Stimulated activated CD8-positive, alpha-beta memory T cell treated with anti-CD3 and anti-CD28 coated beads, Interleukin-7, amount 100 ng/mL, for 24 hours (primary cell): ENCODE results near the gene FOXK1.
"Not testable (repeated sequence)": the region's sequence is repeated elsewhere in the genome, so short reads cannot be mapped to it uniquely, and the experiment has no call there.

ENCODE experiments used
- DNase-seq: peaks from one replicate; pipeline ENCODE4 v3.0.0-alpha.2; 2020; ENCODE audit warnings: low read depth

Gene FOXK1

DNA sequence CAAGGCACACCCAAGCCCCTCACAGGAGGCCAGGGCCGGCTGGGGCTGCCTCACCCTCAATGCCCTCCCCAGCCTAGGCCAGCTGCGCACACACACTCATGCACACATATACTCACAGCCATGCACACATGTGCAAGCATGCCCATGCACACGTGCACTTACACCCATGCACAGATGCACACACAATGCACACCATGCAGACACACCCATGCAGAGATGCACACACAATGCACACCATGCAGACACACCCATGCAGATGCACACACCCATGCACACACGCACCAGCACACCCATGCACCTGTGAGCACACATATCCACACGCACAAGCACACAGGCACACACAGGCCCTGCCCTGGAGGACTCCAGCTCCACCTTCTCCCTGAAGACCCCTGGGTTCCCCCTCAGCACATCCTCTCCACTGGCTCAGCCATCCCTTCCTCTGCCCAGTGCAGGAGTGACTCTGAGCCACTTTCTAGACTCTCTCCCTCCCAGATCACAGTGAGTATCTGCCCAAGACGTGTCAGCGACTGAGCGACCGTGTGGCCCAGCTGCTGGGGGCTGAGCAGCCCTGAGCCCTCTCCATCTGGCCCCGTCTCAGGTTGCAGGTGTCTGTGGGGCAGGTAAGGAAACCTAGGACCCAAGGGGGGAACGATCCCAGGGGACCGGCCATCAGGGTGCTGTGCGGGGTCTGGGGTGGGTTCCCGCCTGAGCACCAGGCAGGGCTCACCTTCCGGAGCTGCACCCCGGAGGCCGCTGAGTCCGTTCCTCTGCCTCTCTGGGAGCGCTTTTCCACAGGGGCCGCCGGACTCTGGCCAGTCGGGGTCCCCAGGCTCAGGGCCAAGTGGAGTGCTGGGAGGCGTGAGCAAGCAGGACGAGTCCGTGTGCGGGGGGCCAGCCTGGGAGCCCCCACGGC is 119.1 kb downstream of the FOXK1 start:
- DNase-seq: no peak

DNA sequence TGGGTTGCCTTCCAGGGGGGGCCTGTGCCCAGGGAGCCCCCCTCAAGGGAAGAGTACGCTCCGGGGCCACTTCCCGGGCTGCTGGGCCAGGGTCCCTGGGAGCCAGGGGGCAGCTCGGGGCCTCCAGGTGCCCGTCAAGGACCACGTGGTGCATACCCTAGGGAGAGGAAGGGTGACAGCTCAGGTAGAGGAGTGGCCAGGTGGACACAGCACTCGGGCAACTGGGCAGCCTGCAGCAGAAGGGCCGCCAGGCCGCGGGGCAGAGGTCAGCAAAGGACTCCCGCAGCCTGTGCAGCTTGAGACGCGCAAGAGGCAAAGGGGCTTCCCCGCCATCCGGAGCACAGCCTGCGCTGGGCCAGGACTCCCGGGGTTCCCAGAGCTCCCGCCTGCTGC is 119.7 kb downstream of the FOXK1 start:
- DNase-seq: no peak

DNA sequence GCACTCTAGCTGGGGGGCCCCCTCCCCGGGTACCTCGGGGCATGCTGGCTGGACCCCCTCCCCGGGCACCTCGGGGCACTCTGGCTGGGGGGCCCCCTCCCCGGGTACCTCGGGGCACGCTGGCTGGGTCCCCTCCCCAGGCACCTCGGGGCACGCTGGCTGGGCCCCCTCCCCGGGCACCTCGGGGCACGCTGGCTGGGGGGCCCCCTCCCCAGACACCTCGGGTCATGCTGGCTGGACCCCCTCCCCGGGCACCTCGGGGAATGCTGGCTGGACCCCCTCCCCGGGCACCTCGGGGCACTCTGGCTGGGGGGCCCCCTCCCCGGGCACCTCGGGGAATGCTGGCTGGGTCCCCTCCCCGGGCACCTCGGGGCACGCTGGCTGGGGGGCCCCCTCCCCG is 120.5 kb downstream of the FOXK1 start:
- DNase-seq: not testable (repeated sequence)

- DNase-seq: no peak
Measured at GRCh38 chr7:4803397-4804241, 121.5 kb downstream of the FOXK1 start.

- DNase-seq: no peak
Measured at GRCh38 chr7:4805110-4805983, 123.3 kb downstream of the FOXK1 start.

- no peak for DNase-seq
Measured at GRCh38 chr7:4805984-4806300, 123.8 kb downstream of the FOXK1 start.

DNA sequence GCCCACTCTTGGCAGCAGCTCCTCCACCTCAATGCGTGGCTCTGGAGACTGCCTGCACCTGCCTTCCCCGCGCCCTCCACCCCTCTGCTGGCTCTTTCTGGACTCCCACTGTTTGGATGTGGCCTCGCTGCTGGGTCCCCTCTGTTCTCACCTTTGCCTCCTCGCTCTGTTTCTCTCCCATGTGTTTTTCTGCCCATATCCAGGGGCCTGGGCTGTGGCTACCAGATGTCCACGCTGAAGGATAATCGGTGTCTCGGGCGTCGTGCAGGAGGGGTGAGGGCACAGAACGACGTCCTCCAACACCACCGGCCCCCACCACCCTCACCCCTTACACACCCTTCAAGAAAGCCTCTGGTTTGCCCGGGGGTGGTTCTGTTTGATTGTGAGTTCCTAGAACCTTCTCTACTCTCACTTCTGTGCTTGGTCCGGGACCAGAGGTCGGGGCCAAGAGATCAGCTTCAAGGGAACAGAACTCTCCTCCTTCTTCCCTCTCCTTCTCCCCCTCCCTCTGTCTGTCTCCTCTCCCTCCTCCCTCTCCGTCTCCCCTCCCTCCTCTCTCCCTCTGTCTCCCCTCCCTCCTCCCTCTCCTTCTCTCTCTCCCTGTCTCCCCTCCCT is 125.0 kb downstream of the FOXK1 start:
- no peak for DNase-seq

DNA sequence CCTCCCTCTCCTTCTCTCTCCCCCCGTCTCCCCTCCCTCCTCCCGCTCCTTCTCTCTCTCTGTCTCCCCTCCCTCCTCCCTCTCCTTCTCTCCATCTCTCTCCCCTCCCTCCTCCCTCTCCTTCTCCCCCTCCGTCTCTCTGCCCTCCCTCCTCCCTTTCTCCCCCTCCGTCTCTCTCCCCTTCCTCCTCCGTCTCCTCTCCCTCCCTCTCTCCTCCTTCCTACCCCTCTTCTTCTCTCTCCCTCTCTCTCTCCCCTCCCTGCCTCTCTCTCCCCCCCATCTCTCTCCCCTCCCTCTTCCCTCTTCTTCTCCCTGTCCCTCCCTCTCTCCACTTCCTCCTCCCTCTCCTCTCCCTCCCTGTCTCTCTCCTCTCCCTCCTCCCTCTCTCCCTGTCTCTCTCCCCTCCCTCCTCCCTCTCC is 125.5 kb downstream of the FOXK1 start:
- DNase-seq: no peak

- DNase-seq: no peak
Measured at GRCh38 chr7:4808026-4808425, 125.9 kb downstream of the FOXK1 start.

DNA sequence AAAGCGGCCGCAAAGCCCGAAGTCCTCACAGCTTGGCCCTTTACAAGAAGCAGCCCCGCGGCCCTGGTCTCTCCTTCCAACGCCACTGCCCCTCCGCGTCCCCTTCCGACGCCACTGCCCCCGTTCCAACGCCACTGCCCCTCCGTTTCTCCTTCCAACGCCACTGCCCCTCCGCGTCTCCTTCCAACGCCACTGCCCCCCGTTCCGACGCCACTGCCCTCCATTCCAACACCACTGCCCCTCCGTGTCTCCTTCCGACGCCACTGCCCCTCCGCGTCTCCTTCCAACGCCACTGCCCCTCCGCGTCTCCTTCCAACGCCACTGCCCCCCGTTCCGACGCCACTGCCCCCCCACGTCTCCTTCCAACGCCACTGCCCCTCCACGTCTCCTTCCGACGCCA is 126.5 kb downstream of the FOXK1 start:
- no peak for DNase-seq

GRCh38 chr7:4809091-4809591 is 127.0 kb downstream of the FOXK1 start:
- no peak for DNase-seq

GRCh38 chr7:4809666-4810065 is 127.6 kb downstream of the FOXK1 start:
- DNase-seq: no peak

DNA sequence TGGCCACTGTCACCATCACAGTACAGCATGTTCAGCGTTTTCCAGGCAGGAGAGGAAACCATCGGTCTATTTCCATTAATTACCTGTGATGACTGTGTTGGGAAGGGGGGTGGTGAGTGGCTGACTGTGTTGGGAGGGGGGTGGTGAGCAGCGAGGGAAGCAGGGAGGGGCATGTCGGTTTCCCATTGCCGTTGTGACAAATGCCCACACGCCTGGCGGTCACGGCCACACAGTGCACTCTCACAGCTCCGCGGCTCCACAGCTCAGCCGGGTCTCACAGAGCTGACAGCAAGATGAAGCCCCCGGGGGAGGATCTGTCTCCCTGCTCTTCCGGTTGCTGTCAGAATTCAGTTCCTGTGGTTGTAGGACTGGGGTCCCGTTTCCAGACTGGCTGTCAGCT is 132.3 kb downstream of the FOXK1 start:
- no peak for DNase-seq

DNA sequence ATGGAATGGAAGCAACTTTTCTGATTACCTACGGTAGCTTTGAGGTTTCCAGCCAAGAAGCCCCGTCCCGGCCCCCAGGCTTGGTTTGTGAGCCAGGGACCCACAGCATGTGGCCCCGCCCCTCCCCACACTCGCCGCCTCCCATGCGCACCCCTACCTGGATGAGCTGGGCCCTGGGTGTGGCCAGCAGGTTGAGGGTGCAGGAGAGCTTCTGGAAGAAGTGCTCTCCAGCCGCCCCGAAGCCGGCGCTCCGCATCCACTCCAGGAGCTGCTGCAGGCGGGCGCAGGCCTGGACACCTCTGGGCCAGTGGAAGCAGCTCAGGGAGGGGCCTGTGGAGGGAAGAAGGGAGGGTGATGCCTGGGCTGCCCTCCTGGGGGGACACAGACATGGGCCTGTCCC is 133.0 kb downstream of the FOXK1 start:
- no peak for DNase-seq

GRCh38 chr7:4815609-4816418 is 133.7 kb downstream of the FOXK1 start:
- no peak for DNase-seq

DNA sequence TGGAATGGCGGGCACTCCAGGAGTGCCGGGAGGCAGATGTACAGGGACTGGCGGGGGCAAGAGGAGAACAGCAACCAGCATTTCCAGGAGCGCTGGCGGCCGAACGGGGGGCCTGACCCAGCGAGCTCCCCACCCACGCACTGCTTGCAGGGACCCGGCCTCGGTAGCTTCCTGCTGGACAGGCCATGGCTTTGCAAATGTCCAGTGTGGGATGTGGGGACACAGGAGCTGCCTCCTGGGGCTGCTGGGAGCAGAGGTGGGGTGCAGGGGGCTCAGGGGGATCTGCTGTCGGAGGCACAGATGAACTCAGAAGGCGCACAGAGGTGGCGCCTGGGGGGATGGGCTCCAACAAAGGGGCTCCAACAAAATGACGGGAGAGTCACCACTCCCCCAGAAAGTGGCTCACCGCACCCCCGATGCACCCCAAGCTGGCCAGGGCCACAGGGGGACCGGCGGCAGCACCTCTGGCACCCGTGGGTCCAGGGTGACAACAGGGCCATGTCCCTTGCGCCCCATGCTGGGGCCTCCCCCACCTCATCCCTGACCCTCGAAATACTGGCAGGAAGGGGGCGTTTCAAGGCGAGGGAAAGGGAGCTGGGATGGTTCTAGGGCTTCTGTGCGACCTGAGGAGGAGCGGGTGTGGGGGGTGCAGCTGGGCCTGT is 134.5 kb downstream of the FOXK1 start:
- DNase-seq: no peak

DNA sequence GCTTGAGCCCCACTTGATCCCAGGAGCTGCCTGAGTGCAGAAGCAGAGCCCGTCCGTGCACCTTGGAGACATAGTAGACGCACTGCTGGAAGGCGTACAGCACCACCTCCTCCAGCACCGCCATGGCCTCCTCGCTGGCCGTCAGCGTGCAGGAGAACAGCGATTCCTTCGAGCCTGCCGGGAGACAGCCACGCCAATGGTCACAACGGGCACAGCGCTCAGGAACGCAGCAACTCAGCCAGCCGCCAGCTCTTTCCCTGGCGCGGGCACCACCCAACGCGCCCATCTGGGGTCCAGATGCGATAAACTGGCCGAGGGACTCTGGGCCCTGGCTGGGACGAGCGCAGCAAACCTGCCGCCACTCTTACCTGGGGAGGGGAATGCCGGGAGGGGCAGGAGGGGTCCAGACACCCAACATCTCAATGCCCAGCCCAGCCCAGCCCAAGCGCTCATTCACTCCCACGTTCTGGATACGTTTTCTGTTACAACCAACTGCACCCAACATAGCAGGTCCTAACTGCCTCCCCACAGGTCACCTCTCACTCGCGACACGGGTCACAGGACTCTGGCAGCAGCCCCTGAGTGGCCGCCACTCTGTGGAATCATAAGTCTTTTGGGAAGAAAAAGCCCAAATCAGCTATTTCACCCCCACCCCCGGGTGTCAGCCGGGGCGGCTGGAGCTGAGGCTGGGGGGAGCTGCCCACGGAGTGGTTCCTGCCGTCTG is 135.2 kb downstream of the FOXK1 start:
- DNase-seq: no peak

DNA sequence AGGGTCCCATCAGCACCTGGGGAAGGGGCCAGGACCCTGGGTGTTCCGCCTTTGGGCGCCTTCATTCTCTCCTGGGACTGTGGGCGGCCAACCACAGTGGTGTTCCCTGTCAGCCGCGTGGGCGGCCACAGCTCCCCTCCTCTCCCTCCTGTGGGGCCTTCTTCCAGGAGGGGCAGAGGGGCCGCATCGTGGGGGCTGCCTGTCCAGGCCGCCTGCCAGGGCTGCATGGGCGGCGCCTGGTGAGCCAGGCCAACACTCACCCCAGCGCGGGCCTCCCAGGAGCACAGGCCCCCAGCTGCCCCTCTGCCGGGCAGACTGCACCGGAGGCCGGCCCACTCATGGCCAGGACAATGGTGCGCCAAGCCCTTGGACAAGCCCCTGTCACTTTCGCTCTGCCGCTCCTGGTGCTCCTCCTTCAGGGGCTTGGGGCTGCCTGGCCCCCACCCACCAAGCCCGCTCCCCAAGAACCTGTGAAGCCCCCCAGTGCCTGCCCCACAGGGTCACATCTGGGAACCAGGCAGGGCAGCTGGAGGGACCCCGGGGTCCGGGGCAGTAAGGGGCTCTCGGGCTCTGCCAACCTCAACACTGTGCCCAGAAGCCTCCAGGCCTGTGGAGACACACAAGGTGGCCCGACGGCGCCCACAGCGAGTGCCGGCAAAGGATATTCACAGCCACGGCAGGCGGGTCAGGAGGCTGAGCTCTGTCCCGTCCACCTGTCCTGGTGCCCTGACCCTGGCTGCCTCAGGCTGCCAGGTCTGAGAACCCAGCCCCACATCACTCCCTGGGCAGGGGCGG is 136.1 kb downstream of the FOXK1 start:
- DNase-seq: no peak
